Colonic mucosa (tissue), 4 donors: Measurements from ENCODE around the gene CCNG1. TPM values are rescaled to one million over a fixed set of nuclear protein-coding genes. Genes with fewer than 3 reads are reported as not detected.

ENCODE experiments used
- DNase-seq: peaks from one replicate; pipeline ENCODE4 v3.0.0-alpha.2; 2020
- H3K27ac ChIP-seq: fragments of 200-600 bp; one replicate; pipeline ENCODE4 v1.8.0; 2021
- H3K27me3 ChIP-seq: fragments of 200-600 bp; one replicate; pipeline ENCODE4 v1.8.0; 2021
- H3K36me3 ChIP-seq: fragments of 200-600 bp; one replicate; pipeline ENCODE4 v1.8.0; 2021
- H3K4me1 ChIP-seq: fragments of 200-600 bp; one replicate; pipeline ENCODE4 v1.8.0; 2021; ENCODE audit warnings: mild to moderate bottlenecking
- H3K4me3 ChIP-seq: fragments of 200-600 bp; one replicate; pipeline ENCODE4 v1.8.0; 2021
- H3K9ac ChIP-seq, 2 donors: one replicate each; pipeline ENCODE4 v1.7.0; 2013; ENCODE audit warnings: control low read depth in 2 of 2, low read depth in 2 of 2, low read length in 2 of 2
- H3K9me3 ChIP-seq: fragments of 200-600 bp; one replicate; pipeline ENCODE4 v1.8.0; 2021
- CTCF ChIP-seq: fragments of 200-600 bp; IDR thresholded peaks from one replicate; pipeline ENCODE4 v1.8.0; 2022; ENCODE audit warnings: antibody characterized with exemption, mild to moderate bottlenecking
- intact Hi-C: fragments of 100-400 bp; cut with DNase I; formaldehyde crosslinking; loops from one replicate; pipeline ENCODE4 v1.14.1; 2022
- total RNA-seq, 2 donors: library from RNA; stranded (reverse); fragmentation: NEBNext Ultra II Directional in 1 of 2; extraction: Animal tissue kit (Norgen Biotek cat#: 25700) in 1 of 2; gene quantifications; one replicate each; pipeline ENCODE4 v1.2.1, GENCODE V29; 2021
- donor health status: healthy.
- donor health status: DM: no; HTN: no; CAD: no.
- donor health status: DM: no; HTN: no; CAD: no.

Gene CCNG1
- total RNA-seq, 2 donors from 2014 or later, result 149 to 265 TPM

GRCh38 chr5:163489745-163490075, 52.3 kb downstream of the CCNG1 start:
- H3K27ac ChIP-seq, result no peak overlapping the region
- no peak overlapping the region for H3K4me3 ChIP-seq
- no peaks in the 10 kb centered on the region for H3K36me3 ChIP-seq
- no peak for TF ChIP-seq CTCF
- H3K4me1 ChIP-seq, result no peaks in the 10 kb centered on the region
- no peaks in the 10 kb centered on the region for H3K9me3 ChIP-seq
- no peak for DNase-seq
- H3K27me3 ChIP-seq, result no peaks in the 10 kb centered on the region
- intact Hi-C loops, result no loop called here
- H3K9ac ChIP-seq, result no peak overlapping the region

Other genes starting within 250 kb of the CCNG1 start
- gene NUDCD2, start 22.5 kb downstream of the CCNG1 start, total RNA-seq, result 10 to 100 TPM; 24.6 to 32.9 TPM
- 10 to 100 TPM; 10.6 to 44.5 TPM for gene HMMR, start 23.0 kb downstream of the CCNG1 start, total RNA-seq
- 10 to 100 TPM; 63.4 to 86.7 TPM for gene MAT2B, start 68.0 kb downstream of the CCNG1 start, total RNA-seq